Right renal cortex interstitium (tissue), 3 donors: ENCODE measurements around the gene TRIM46. TPM values are rescaled to one million over a fixed set of nuclear protein-coding genes. Genes with fewer than 3 reads are reported as not detected.
"Not testable (repeated sequence)": the region's sequence is repeated elsewhere in the genome, so short reads cannot be mapped to it uniquely, and the experiment has no call there.

Source experiments
- DNase-seq, 3 donors: peaks; one replicate each; pipeline ENCODE4 v3.0.0-alpha.2; 2013; ENCODE audit warnings: low read depth in 3 of 3, low spot score in 2 of 3
- polyA plus RNA-seq, 3 donors: library from polyadenylated mRNA; unstranded; fragments of 120-200 nt; gene quantifications; one replicate each; pipeline ENCODE4 v1.2.1, GENCODE V29; 2013; ENCODE audit not compliant: insufficient read length in 3 of 3

TRIM46 gene
- polyA plus RNA-seq, 3 donors: 2.4 to 2.9 (median 2.9) TPM

GRCh38 chr1:155200920-155201319 lies 27.3 kb downstream of the TRIM46 start:
- no peak for DNase-seq

- DNase-seq: no peak
Measured at GRCh38 chr1:155202198-155202597, 28.5 kb downstream of the TRIM46 start.

- DNase-seq: no peak
Measured at GRCh38 chr1:155202731-155203515, 29.3 kb downstream of the TRIM46 start.

- no peak for DNase-seq
Measured at GRCh38 chr1:155205035-155205434, 31.4 kb downstream of the TRIM46 start.

- DNase-seq: no peak
Measured at GRCh38 chr1:155205969-155206593, 32.4 kb downstream of the TRIM46 start.

GRCh38 chr1:155206891-155207805 lies 33.5 kb downstream of the TRIM46 start:
- peak in 1 of 3 donors; percentile 61 for DNase-seq

GRCh38 chr1:155207806-155208540 lies 34.3 kb downstream of the TRIM46 start, which contains the start of gene THBS3:
Gene THBS3, minus strand, starts transcription at chr1:155207897. Its CDS starts 21 bp downstream, at chr1:155207876.
- DNase-seq: no peak

- DNase-seq: peak in 2 of 3 donors; percentile 78 to 83
Measured at GRCh38 chr1:155208541-155209311, 35.1 kb downstream of the TRIM46 start, which contains the start of gene MTX1. Gene MTX1, plus strand, starts transcription at chr1:155208695. Its CDS starts 110 bp downstream, at chr1:155208805.

GRCh38 chr1:155209312-155209721 lies 35.7 kb downstream of the TRIM46 start:
- DNase-seq: no peak

- no peak for DNase-seq
Measured at GRCh38 chr1:155210314-155211104, 36.9 kb downstream of the TRIM46 start.

GRCh38 chr1:155211381-155212050 lies 37.9 kb downstream of the TRIM46 start:
- not testable (repeated sequence) for DNase-seq

GRCh38 chr1:155212051-155212440 lies 38.4 kb downstream of the TRIM46 start:
- not testable (repeated sequence) for DNase-seq

GRCh38 chr1:155214702-155215101 lies 41.1 kb downstream of the TRIM46 start:
- DNase-seq: not testable (repeated sequence)

GRCh38 chr1:155218854-155219591 lies 45.4 kb downstream of the TRIM46 start:
- DNase-seq: peak in 1 of 3 donors; percentile 72

GRCh38 chr1:155219592-155220031 lies 46.0 kb downstream of the TRIM46 start:
- DNase-seq: no peak

GRCh38 chr1:155220211-155220965 lies 46.7 kb downstream of the TRIM46 start:
- DNase-seq: not testable (repeated sequence)
